HUES6 (cell line): ENCODE measurements around the gene ENKUR.
A peak's percentile ranks its signal among the peaks of the same experiment; 100 is the strongest.
"Not testable (repeated sequence)": the region's sequence is repeated elsewhere in the genome, so short reads cannot be mapped to it uniquely, and the experiment has no call there.

Source experiments
- H3K27ac ChIP-seq: 2 replicates; pipeline ENCODE4 v1.7.0; 2013; ENCODE audit warnings: low read depth, mild to moderate bottlenecking, low read length, inconsistent platforms
- H3K27me3 ChIP-seq: 2 replicates; pipeline ENCODE4 v1.6.1; 2013; ENCODE audit warnings: low read length; ENCODE audit not compliant: control insufficient read depth, insufficient read depth
- H3K36me3 ChIP-seq: 2 replicates; pipeline ENCODE4 v1.6.1; 2013; ENCODE audit warnings: low read length; ENCODE audit not compliant: control insufficient read depth, insufficient read depth
- H3K4me1 ChIP-seq: 2 replicates; pipeline ENCODE4 v1.6.1; 2013; ENCODE audit warnings: low read length; ENCODE audit not compliant: control insufficient read depth, insufficient read depth
- H3K4me3 ChIP-seq: 2 replicates; pipeline ENCODE4 v1.5.1; 2013; ENCODE audit warnings: low read depth, low read length
- H3K9ac ChIP-seq: one replicate; pipeline ENCODE4 v1.6.1; 2013; ENCODE audit warnings: mild to moderate bottlenecking, low read length
- H3K9me3 ChIP-seq: 2 replicates; pipeline ENCODE4 v1.6.1; 2013; ENCODE audit warnings: low read depth, low read length; ENCODE audit not compliant: control insufficient read depth, insufficient read depth

ENKUR gene

GRCh38 chr10:24958721-24959381 lies 57.1 kb downstream of the ENKUR start:
- no peaks in the 10 kb centered on the region for H3K4me1 ChIP-seq
- H3K9ac ChIP-seq = no peak overlapping the region
- no peak overlapping the region for H3K27ac ChIP-seq
- H3K36me3 ChIP-seq = no peaks in the 10 kb centered on the region
- no peak overlapping the region for H3K4me3 ChIP-seq
- H3K27me3 ChIP-seq = no peaks in the 10 kb centered on the region
- no peaks in the 10 kb centered on the region for H3K9me3 ChIP-seq

DNA sequence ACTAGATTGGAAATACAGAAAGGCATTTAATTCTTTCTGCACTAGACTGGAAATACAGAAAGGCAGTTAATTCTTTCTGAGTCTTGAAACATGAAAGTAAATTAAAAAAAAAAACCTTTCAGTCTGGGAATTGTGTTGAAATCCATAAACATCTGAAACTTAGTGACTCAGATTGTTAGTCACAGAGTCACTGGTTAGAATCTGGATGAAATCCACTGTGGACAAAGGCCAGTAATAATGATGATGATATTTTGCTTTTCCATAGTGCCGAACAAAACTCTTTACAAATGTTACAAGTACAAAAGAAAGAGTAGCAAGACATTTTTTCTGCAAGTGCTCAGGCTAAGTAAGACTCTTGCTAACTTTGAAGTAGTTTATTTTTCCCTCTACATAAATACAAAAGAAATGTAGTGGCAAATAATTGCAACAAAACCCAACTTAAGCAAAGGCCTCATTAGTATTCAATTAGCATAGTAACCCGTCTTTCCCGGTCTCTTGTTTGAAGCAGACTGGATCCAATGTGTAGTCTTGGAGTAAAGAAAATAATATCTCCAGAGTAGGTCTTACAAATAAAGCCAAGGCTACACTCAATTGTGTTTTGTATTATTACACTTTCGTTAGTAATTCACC lies 57.8 kb downstream of the ENKUR start:
- Histone ChIP-seq H3K27me3 (no peaks in the 10 kb centered on the region), H3K9me3 (no peaks in the 10 kb centered on the region), H3K36me3 (no peaks in the 10 kb centered on the region), H3K27ac (no peak overlapping the region), H3K4me3 (no peak overlapping the region), H3K4me1 (peaks cover 6% of the 10 kb centered on the region; the same call in 1 of the 2 replicates), H3K9ac (no peak overlapping the region)

- not testable (repeated sequence) for H3K9me3 ChIP-seq, H3K4me1 ChIP-seq, H3K27ac ChIP-seq, H3K9ac ChIP-seq, H3K4me3 ChIP-seq, H3K27me3 ChIP-seq, H3K36me3 ChIP-seq
Measured at GRCh38 chr10:24957624-24958051, 58.3 kb downstream of the ENKUR start.

DNA sequence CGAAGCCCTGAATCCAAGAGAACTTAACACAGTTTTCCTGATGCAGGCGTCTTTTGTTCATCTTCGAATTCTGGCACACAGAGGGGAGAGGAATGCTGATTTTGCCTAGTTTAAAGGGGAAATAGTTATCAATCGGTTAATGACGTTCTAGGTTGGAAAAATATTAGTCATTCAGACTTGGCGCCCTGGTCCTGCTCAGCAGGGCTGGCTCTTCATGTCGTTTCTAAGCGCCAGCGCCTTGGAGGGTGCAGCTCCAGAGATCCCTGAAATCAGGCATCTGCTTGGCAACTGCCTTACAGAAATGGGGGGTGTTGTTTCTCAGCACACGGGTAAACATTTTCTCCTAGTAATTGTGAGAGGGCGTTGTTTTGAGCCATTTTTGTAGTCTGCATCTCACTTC lies 62.3 kb downstream of the ENKUR start:
- Histone ChIP-seq H3K4me3 (peak overlapping the region; percentile 86; the same call in 1 of the 2 replicates), H3K9me3 (no peaks in the 10 kb centered on the region), H3K9ac (peak overlapping the region; percentile 74), H3K36me3 (no peaks in the 10 kb centered on the region), H3K27ac (no peak overlapping the region), H3K27me3 (no peaks in the 10 kb centered on the region), H3K4me1 (peaks cover 20% of the 10 kb centered on the region)

DNA sequence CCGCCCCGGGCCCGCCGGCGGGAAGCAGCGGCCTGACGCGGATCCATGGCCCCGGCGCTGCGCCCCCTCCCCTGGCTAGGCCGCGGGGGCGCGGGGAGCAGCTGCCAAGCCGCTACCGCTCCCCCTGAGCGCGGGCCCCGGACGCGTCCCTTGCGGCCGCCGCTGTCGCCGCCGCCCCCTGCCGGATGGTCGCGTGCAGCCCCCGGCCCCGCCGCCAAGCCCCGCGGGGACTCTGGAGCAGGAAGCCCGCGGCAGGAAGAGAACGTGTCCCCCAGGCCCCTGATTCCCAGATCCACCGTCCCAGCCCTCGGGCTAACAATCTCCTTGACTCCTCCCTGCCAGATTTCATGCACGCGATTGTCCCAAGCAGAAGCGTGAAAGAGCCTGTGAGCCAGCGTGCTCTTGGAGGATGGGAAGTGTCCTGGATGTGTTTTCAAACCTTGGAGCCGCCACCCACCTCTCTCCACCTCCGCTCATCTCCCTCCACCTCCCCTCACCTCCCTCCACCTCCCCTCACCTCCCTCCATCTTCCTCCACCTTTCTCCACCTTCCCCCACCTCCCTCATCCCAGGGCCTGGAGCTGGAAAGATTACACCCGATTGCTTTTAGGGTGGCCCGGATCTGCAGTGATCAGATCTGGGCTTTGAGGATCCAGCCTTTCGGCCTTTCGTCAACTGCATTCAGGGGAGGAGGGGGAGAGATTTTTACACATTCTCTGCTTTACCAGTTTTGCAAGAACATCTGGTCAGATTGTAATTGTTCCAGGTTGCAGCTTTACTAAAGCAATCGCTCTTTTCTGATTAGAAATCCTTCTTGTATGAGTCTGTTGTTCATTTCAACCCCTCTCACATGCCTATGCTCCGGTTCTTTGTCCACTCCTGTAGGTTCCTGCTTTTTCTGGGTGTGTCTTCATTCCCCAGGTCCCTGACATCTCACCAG lies 63.0 kb downstream of the ENKUR start:
- peak overlapping the region; percentile 74 for H3K9ac ChIP-seq
- H3K4me3 ChIP-seq = peak overlapping the region; percentile 86
- peak overlapping the region; percentile 86; the same call in 1 of the 2 replicates for H3K27ac ChIP-seq
- peaks cover 20% of the 10 kb centered on the region for H3K4me1 ChIP-seq
- H3K36me3 ChIP-seq = no peaks in the 10 kb centered on the region
- no peaks in the 10 kb centered on the region for H3K9me3 ChIP-seq
- H3K27me3 ChIP-seq = no peaks in the 10 kb centered on the region

DNA sequence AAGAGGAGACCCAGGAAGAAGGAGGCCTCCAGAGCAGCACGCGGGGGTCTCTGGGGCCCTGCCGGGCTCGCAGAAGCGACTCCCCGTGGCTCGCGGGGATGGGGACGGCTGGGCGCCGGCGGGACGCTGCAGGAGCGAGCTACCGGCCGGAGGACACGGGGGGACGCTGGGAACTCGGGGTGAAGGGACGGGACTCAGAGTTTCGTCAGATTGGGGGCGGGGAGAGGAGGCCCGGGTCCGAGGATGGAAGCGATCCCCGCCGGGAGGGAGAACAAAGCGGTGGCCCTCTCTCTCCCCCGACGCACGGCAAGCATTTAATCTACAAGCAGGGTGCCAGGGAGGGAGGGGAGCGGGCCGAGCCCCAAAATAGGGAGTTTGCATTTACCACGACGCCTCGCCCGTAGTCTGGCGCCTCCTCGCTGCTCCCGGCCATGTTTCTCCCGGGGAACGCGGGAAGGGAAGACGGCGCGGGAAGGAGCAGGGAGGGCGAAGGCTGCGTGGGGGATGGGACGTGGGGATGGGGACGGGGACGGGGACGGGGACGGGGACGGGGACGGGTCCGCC lies 63.7 kb downstream of the ENKUR start, which contains the start of gene PRTFDC1:
PRTFDC1 (minus strand) TSS at position 464 of the 564 bp plus-strand sequence; CDS start at position 433, 31 bp downstream.
- H3K27ac ChIP-seq = peak within 1 kb of the TSS; percentile 86
- peak within 1 kb of the TSS; percentile 97 for H3K9ac ChIP-seq
- peak within 1 kb of the TSS; percentile 86 for H3K4me3 ChIP-seq
- H3K9me3 ChIP-seq = no peaks in the 10 kb centered on the region
- H3K27me3 ChIP-seq = no peaks in the 10 kb centered on the region
- H3K36me3 ChIP-seq = no peaks in the 10 kb centered on the region
- peaks cover 20% of the 10 kb centered on the region for H3K4me1 ChIP-seq

GRCh38 chr10:24951201-24952142 lies 64.5 kb downstream of the ENKUR start:
- Histone ChIP-seq H3K9ac (peak overlapping the region; percentile 97), H3K27ac (peak overlapping the region; percentile 86), H3K4me1 (peaks cover 20% of the 10 kb centered on the region), H3K36me3 (no peaks in the 10 kb centered on the region), H3K27me3 (no peaks in the 10 kb centered on the region), H3K4me3 (peak overlapping the region; percentile 86), H3K9me3 (no peaks in the 10 kb centered on the region)

DNA sequence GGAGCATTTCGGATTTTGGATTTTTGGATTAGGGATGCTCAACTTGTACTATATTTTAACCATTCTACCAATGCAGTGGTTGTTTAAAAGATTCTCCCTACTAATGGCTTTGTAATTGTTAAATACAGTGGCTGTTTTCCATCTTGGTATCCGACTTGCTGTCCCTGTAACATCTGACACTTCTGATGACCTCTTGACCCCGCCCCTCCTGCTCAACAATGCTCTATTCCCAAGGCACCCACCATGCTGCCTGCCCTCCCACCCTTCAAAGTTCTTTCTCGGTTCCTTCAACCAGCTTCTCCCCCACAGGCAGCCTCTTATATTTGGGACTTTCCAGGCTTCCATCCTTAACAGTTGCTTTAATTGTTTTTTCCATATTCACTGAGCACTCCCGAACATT lies 65.5 kb downstream of the ENKUR start:
- no peak overlapping the region for H3K4me3 ChIP-seq
- no peaks in the 10 kb centered on the region for H3K9me3 ChIP-seq
- H3K27ac ChIP-seq = no peak overlapping the region
- no peaks in the 10 kb centered on the region for H3K27me3 ChIP-seq
- no peaks in the 10 kb centered on the region for H3K36me3 ChIP-seq
- H3K9ac ChIP-seq = no peak overlapping the region
- H3K4me1 ChIP-seq = peaks cover 20% of the 10 kb centered on the region

DNA sequence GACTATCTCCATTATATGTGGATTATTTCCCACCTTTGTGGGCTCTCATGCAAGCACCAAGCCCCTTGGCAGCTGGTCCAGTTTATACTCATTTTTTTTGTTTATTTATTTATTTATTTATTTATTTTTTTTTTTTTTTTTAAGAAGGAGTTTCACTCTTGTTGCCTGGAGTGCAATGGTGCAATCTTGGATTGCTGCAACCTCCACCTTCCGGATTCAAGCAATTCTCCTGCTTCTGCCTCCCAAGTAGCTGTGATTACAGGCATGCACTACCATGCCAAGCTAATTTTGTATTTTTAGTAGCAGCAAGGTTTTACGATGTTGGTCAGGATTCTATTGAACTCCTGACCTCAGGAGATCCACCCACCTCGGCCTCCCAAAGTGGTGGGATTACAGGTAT lies 66.3 kb downstream of the ENKUR start:
- peaks cover 20% of the 10 kb centered on the region for H3K4me1 ChIP-seq

More for the DNA sequence above, 66.3 kb downstream of the ENKUR start:
- no peak overlapping the region for H3K27ac ChIP-seq
- H3K36me3 ChIP-seq = no peaks in the 10 kb centered on the region
- no peaks in the 10 kb centered on the region for H3K9me3 ChIP-seq
- H3K27me3 ChIP-seq = no peaks in the 10 kb centered on the region
- H3K9ac ChIP-seq = no peak overlapping the region
- no peak overlapping the region for H3K4me3 ChIP-seq
